AG09319 (cell line): ENCODE measurements around the gene KCNK4.
"Not testable (repeated sequence)": the region's sequence is repeated elsewhere in the genome, so short reads cannot be mapped to it uniquely, and the experiment has no call there.

Source experiments
- DNase-seq: peaks from one replicate; pipeline ENCODE4 v3.0.0-alpha.2; 2010; ENCODE audit warnings: low read depth; ENCODE audit errors: extremely low read depth
- TF ChIP-seq, protein P1 (sequence below): IDR thresholded peaks from 2 replicates; pipeline ENCODE4 v1.5.1; 2011; ENCODE audit warnings: low read depth, mild to moderate bottlenecking, inconsistent platforms, low read length, moderate library complexity

Gene KCNK4

GRCh38 chr11:64317961-64318765 lies 27.1 kb downstream of the KCNK4 start, which contains the start of gene PRDX5:
PRDX5 (plus strand) TSS chr11:64318121; CDS start chr11:64318216, 95 bp downstream.
- DNase-seq = peak; percentile 92

GRCh38 chr11:64318766-64319761 lies 28.0 kb downstream of the KCNK4 start:
- DNase-seq = no peak
- TF ChIP-seq, protein P1, sequence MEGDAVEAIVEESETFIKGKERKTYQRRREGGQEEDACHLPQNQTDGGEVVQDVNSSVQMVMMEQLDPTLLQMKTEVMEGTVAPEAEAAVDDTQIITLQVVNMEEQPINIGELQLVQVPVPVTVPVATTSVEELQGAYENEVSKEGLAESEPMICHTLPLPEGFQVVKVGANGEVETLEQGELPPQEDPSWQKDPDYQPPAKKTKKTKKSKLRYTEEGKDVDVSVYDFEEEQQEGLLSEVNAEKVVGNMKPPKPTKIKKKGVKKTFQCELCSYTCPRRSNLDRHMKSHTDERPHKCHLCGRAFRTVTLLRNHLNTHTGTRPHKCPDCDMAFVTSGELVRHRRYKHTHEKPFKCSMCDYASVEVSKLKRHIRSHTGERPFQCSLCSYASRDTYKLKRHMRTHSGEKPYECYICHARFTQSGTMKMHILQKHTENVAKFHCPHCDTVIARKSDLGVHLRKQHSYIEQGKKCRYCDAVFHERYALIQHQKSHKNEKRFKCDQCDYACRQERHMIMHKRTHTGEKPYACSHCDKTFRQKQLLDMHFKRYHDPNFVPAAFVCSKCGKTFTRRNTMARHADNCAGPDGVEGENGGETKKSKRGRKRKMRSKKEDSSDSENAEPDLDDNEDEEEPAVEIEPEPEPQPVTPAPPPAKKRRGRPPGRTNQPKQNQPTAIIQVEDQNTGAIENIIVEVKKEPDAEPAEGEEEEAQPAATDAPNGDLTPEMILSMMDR = no peak

More at GRCh38 chr11:64317961-64318765, 27.1 kb downstream of the KCNK4 start, which contains the start of gene PRDX5:
- TF ChIP-seq, protein P1 = peak; percentile 15

GRCh38 chr11:64320556-64320955 lies 29.5 kb downstream of the KCNK4 start:
- TF ChIP-seq, protein P1 = no peak
- no peak for DNase-seq

- no peak for DNase-seq
- TF ChIP-seq, protein P1 = no peak
Measured at GRCh38 chr11:64321026-64321425, 29.9 kb downstream of the KCNK4 start.

DNA sequence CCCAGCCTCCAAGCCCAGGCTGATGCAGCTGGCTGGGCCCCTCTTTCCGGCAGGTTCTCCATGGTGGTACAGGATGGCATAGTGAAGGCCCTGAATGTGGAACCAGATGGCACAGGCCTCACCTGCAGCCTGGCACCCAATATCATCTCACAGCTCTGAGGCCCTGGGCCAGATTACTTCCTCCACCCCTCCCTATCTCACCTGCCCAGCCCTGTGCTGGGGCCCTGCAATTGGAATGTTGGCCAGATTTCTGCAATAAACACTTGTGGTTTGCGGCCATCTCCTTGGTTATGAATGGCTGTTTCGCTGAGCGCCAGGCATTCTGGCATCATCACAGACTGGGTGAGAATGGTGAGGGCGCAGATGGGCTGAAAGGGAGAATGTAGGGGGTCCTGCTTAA lies 30.4 kb downstream of the KCNK4 start:
- DNase-seq = no peak
- TF ChIP-seq, protein P1 = no peak

DNA sequence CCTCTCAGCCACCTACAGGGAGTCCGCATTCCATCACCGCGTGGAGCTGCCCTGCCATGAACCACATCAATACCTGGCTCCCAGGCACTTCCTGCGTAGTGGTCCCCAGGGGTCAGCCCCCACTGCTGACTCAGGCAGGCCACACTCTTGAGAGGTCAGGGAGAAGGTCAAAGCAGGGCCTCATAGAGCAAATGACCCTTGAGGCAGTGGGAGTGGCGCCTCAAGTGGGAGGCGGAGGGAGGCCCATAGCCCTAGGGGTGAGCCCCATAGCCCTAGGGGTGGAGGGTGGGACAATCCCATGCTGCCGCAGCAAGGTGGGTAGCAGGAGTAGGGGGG lies 31.8 kb downstream of the KCNK4 start:
- DNase-seq = no peak
- TF ChIP-seq, protein P1 = no peak

- TF ChIP-seq, protein P1 = no peak
- DNase-seq = no peak
Measured at GRCh38 chr11:64323373-64323772, 32.3 kb downstream of the KCNK4 start.

GRCh38 chr11:64323984-64324383 lies 32.9 kb downstream of the KCNK4 start:
- DNase-seq = not testable (repeated sequence)
